BLaER1 (cell line): ENCODE data around the gene GDPGP1.
A peak's percentile ranks its signal among the peaks of the same experiment; 100 is the strongest.

Experiments
- H3K27ac ChIP-seq: shearing (Covaris generic); formaldehyde crosslinking; 2 replicates; pipeline ENCODE4 v1.8.1; 2022
- H3K27me3 ChIP-seq: shearing (Covaris generic); formaldehyde crosslinking; 2 replicates; pipeline ENCODE4 v1.8.1; 2022
- H3K36me3 ChIP-seq: shearing (Covaris generic); formaldehyde crosslinking; 2 replicates; pipeline ENCODE4 v1.8.1; 2022
- H3K4me1 ChIP-seq: shearing (Covaris generic); formaldehyde crosslinking; 2 replicates; pipeline ENCODE4 v1.8.1; 2022
- H3K4me2 ChIP-seq: shearing (Covaris generic); formaldehyde crosslinking; 2 replicates; pipeline ENCODE4 v1.8.1; 2022
- H3K4me3 ChIP-seq: shearing (Covaris generic); formaldehyde crosslinking; 2 replicates; pipeline ENCODE4 v1.8.1; 2022
- H3K9ac ChIP-seq: shearing (Covaris generic); formaldehyde crosslinking; 2 replicates; pipeline ENCODE4 v1.8.1; 2022
- H3K9me3 ChIP-seq: shearing (Covaris generic); formaldehyde crosslinking; 2 replicates; pipeline ENCODE4 v1.8.1; 2022
- H4K20me1 ChIP-seq: shearing (Covaris generic); formaldehyde crosslinking; 2 replicates; pipeline ENCODE4 v1.8.1; 2022
- Cebpa-rat ChIP-seq: shearing (Covaris generic); IDR thresholded peaks from 2 replicates; pipeline ENCODE4 v1.8.1; 2022

The GDPGP1 gene

DNA sequence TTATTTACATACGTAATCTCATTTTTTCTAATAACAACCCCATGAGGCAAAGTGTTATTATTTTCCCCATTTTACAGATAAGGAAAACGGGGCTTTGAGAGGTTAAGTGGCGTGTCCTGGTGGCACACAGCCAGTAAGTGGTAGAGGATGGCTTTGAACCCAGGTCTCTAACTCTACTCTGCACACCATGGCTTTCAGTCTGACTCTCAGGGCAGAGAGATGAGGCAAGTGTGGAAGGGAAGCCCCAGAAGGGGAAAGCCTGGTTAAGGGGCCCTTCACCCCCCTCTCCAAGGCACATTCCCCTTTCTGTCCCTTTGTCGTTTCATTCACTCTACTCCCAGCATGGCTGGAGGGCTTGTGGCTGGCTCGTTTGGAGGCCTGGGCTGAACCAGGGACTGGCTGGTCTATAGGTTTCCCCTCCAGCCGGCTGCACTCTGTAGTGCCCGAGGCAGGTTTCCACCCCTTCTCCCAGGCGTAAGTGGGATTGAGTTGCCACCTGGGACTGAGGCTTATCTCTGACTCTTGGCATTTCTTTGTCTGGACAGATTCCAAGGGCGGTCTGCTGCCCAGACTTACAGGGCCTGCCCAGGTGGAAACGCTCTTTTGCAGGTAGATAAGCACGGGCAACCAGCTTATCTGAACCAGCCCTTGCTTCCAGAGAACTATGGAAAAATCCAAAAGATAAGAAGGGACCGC is 20.7 kb upstream of the GDPGP1 start:
- Histone ChIP-seq H3K36me3 (peaks cover 35% of the 10 kb centered on the region), H3K9me3 (no peaks in the 10 kb centered on the region), H3K27me3 (no peaks in the 10 kb centered on the region), H3K4me3 (no peak overlapping the region), H3K4me1 (peaks cover 64% of the 10 kb centered on the region), H3K27ac (0 out of 2 replicates have a peak overlapping the region, but pooled peaks have one; percentile 8), H3K4me2 (peak overlapping the region; percentile 56), H4K20me1 (peaks cover 54% of the 10 kb centered on the region; the same call in 1 of the 2 replicates), H3K9ac (no peak overlapping the region)
- no peak for TF ChIP-seq Cebpa-rat

DNA sequence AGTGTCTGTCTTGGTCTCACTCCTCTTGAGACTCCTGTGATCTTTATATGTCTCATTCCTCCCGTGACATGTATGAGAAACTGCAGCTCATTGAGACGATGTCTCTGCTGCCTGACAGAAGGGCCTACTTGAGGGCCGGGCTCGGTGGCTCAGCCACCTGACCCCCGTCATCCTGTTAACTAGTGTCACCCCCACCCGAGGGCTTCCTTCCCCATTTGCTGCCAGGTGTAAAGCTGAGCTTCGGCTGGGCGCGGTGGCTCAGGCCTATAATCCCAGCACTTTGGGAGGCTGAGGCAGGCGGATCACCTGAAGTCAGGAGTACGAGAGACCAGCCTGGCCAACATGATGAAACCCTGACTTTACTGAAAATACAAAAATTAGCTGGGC is 20.2 kb upstream of the GDPGP1 start:
- peaks cover 65% of the 10 kb centered on the region for H3K4me1 ChIP-seq
- no peaks in the 10 kb centered on the region for H3K27me3 ChIP-seq
- no peaks in the 10 kb centered on the region for H3K9me3 ChIP-seq
- H3K36me3 ChIP-seq, result peaks cover 35% of the 10 kb centered on the region
- no peak overlapping the region for H3K27ac ChIP-seq
- H3K4me2 ChIP-seq, result peak overlapping the region; percentile 56
- no peak for TF ChIP-seq Cebpa-rat
- H3K9ac ChIP-seq, result no peak overlapping the region
- no peak overlapping the region for H3K4me3 ChIP-seq
- H4K20me1 ChIP-seq, result peaks cover 54% of the 10 kb centered on the region; the same call in 1 of the 2 replicates

DNA sequence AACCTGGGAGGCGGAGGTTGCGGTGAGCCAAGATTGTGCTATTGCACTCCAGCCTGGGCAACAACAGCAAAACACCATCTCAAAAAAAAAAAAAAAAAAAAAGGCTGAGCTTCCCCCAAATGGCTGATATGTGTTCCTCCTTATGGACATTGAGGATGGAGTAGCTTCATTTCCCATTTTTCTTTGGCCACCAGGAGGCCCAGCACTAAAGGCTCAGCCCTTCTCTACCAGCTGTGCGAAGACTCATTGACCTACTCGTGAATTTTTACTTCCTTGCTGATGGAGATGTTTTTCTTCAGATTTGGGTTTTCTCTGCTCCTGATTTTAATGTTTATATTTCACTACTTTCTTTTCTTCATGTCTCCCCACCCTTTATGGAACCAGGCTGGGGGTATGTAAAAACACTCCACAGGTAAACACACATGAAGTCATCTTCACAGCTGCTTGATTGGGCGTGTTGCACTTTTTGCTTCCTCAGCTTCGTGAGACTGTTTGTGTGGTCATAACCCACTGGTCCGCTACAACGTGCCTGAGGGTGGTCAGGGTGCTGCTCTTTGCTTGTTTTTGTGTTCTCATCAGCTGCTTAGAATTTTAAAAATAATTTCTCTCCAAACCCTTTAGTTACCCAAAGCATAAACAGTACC is 19.3 kb upstream of the GDPGP1 start:
- no peak for TF ChIP-seq Cebpa-rat
- H3K4me1 ChIP-seq, result peaks cover 65% of the 10 kb centered on the region
- H3K4me2 ChIP-seq, result peak overlapping the region; percentile 4
- peaks cover 27% of the 10 kb centered on the region for H3K36me3 ChIP-seq
- no peak overlapping the region for H3K4me3 ChIP-seq
- H4K20me1 ChIP-seq, result peaks cover 54% of the 10 kb centered on the region; the same call in 1 of the 2 replicates
- no peak overlapping the region for H3K27ac ChIP-seq
- H3K9me3 ChIP-seq, result no peaks in the 10 kb centered on the region
- no peak overlapping the region for H3K9ac ChIP-seq
- no peaks in the 10 kb centered on the region for H3K27me3 ChIP-seq

DNA sequence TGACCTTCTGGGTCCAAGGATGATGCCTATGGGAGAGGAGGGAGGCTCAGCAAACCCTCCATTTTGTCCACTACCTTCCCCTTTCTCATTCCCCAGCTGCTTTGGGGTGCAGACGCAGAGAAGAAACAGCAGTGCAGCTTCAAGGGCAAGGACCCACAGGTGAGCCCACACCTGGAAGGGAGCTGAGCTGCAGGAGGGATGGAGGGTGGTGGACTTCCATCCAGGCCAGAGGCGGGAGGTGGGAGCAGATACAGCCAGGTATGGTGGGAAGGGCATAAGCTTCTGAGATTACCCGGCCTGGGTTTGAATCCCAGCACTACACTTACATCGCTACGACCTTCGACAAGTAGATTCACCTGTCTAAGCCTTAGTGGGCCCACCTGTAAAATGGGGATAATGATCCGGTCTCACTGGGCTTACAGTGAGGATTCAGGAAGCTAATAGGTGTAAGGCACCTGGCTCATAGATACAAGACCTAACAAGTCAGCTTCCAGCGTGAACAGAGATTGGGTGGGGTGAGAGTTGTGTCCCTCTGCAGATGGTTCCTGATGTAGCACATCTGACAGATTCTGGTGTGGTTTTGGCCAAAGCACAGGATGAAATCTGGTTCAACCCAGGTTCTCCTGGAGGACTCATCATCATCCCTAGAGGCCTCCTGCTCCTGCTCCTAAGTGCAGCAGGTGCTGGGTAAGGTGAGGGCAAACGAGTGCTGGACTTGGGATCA is 16.2 kb upstream of the GDPGP1 start:
- Histone ChIP-seq H3K27me3 (no peaks in the 10 kb centered on the region), H3K9ac (no peak overlapping the region), H3K4me2 (no peak overlapping the region), H3K4me3 (no peak overlapping the region), H3K27ac (no peak overlapping the region), H3K4me1 (peaks cover 62% of the 10 kb centered on the region), H3K36me3 (peaks cover 36% of the 10 kb centered on the region), H3K9me3 (no peaks in the 10 kb centered on the region), H4K20me1 (peaks cover 34% of the 10 kb centered on the region; the same call in 1 of the 2 replicates)
- TF ChIP-seq Cebpa-rat, result no peak

DNA sequence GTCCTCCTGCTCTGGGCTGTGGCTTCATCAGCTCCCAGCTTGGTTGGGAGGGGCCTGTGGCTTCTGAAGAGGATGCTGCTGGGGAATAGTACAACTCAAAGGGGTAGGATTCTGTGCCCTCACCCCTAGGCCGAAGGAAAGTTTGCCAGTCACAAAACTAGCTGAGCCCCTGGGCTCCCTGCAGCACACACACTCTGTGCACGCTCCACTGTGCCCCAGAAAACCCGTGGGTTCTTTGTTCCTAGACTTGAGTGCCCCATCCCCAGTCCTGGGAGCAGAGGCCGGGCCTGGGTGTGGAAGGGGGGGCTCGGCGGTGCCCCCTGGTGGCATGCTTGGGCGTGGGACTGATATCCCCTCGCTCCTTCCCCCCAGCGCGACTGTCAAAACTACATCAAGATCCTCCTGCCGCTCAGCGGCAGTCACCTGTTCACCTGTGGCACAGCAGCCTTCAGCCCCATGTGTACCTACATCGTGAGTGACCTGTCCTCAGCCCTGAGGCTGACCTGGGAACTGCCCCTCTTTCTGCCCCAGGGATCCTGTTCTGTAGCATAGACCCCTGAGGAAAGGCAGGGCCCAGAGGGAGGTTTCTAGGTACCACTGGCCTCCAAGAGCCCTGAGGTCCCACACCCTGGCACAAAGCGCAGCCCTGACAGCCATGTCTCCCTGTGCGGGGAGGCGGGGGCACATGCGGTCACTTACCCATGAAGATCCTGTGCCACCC is 14.4 kb upstream of the GDPGP1 start:
- H3K9me3 ChIP-seq, result no peaks in the 10 kb centered on the region
- peaks cover 34% of the 10 kb centered on the region; the same call in 1 of the 2 replicates for H4K20me1 ChIP-seq
- peaks cover 63% of the 10 kb centered on the region for H3K4me1 ChIP-seq
- H3K36me3 ChIP-seq, result peaks cover 53% of the 10 kb centered on the region
- H3K27me3 ChIP-seq, result no peaks in the 10 kb centered on the region
- H3K9ac ChIP-seq, result no peak overlapping the region
- no peak overlapping the region for H3K4me3 ChIP-seq
- no peak for TF ChIP-seq Cebpa-rat
- peak overlapping the region; percentile 30; the same call in 1 of the 2 replicates for H3K27ac ChIP-seq
- peak overlapping the region; percentile 57 for H3K4me2 ChIP-seq

DNA sequence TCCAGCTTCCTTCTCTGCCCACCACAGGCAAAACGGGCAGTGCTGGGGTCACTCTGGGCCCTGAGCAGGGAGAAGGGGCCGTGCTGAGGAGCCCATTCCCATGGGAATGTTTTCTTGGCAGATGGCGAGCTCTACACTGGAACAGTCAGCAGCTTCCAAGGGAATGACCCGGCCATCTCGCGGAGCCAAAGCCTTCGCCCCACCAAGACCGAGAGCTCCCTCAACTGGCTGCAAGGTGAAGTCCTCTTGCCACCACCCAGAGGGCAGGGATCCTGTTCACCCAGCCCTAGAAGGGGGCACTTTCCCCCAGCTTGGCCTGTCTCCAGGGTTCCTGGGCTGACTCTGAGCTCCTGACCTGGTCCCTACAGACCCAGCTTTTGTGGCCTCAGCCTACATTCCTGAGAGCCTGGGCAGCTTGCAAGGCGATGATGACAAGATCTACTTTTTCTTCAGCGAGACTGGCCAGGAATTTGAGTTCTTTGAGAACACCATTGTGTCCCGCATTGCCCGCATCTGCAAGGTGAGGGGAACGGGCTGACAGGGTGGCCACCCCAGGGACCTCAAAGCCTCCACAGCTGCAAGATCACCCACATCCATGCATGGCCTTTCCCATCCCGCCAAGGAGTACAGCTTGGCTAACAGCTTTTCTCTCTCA is 12.6 kb upstream of the GDPGP1 start:
- peaks cover 63% of the 10 kb centered on the region for H3K4me1 ChIP-seq

DNA sequence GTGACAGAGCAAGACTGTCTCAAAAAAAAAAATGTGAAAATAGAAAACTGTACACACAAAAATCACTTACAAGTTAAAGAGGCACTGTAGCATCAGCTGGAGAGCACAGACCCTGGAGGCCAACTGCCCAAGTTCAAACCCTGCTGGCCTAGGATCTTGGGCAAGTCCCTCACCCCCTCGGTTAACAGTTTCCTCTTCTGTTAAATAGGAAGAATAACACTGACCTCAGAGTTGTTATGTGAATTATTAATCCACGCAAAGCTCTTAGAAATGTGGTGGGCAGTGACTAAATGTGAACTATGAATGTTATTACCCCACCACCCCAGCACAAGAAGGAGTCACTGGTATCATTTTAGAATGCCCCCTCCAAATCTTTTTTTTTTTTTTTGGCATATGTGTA is 11.5 kb upstream of the GDPGP1 start:
- H3K9ac ChIP-seq, result no peak overlapping the region
- H3K27ac ChIP-seq, result no peak overlapping the region
- peaks cover 63% of the 10 kb centered on the region for H3K4me1 ChIP-seq
- peaks cover 29% of the 10 kb centered on the region; the same call in 1 of the 2 replicates for H4K20me1 ChIP-seq
- H3K4me2 ChIP-seq, result no peak overlapping the region
- no peak overlapping the region for H3K4me3 ChIP-seq
- no peaks in the 10 kb centered on the region for H3K9me3 ChIP-seq
- no peaks in the 10 kb centered on the region for H3K27me3 ChIP-seq
- TF ChIP-seq Cebpa-rat, result no peak
- peaks cover 79% of the 10 kb centered on the region for H3K36me3 ChIP-seq

More for the DNA sequence above, 12.6 kb upstream of the GDPGP1 start:
- no peaks in the 10 kb centered on the region for H3K9me3 ChIP-seq
- peak overlapping the region; percentile 18; the same call in 1 of the 2 replicates for H3K9ac ChIP-seq
- peak overlapping the region; percentile 51 for H3K27ac ChIP-seq
- H3K4me3 ChIP-seq, result no peak overlapping the region
- H4K20me1 ChIP-seq, result peaks cover 39% of the 10 kb centered on the region; the same call in 1 of the 2 replicates
- no peaks in the 10 kb centered on the region for H3K27me3 ChIP-seq
- H3K4me2 ChIP-seq, result peak overlapping the region; percentile 62
- no peak for TF ChIP-seq Cebpa-rat
- H3K36me3 ChIP-seq, result peaks cover 71% of the 10 kb centered on the region

DNA sequence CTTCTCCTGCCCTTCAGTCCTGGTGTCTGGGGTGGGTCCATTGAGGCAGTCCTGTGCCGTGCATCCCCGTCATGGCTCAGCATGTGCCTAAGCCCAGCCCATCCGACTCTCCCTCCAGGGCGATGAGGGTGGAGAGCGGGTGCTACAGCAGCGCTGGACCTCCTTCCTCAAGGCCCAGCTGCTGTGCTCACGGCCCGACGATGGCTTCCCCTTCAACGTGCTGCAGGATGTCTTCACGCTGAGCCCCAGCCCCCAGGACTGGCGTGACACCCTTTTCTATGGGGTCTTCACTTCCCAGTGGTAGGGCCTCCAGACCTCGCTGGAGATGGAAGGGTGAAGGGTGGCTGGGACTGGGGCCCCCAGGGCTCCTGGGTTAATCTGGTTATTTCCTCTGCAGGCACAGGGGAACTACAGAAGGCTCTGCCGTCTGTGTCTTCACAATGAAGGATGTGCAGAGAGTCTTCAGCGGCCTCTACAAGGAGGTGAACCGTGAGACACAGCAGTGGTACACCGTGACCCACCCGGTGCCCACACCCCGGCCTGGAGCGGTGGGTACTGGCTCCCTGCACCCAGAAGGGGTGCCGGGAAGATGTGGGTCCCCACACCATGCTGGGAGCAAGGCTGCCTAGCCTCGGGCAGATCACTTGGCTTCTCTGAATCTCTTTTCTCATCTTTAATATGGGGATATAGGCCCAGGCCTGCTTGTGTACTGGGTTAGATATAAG is 10.4 kb upstream of the GDPGP1 start:
- Histone ChIP-seq H3K27ac (no peak overlapping the region), H3K4me2 (peak overlapping the region; percentile 62), H3K4me1 (peaks cover 63% of the 10 kb centered on the region), H3K27me3 (no peaks in the 10 kb centered on the region), H3K36me3 (peaks cover 83% of the 10 kb centered on the region), H3K9me3 (no peaks in the 10 kb centered on the region), H4K20me1 (peaks cover 28% of the 10 kb centered on the region; the same call in 1 of the 2 replicates), H3K9ac (0 out of 2 replicates have a peak overlapping the region, but pooled peaks have one; percentile 2), H3K4me3 (no peak overlapping the region)
- TF ChIP-seq Cebpa-rat, result no peak
